Hypothalamus (tissue), 51 donors: ENCODE data around the gene TFCP2L1.
"Not testable (repeated sequence)": the region's sequence is repeated elsewhere in the genome, so short reads cannot be mapped to it uniquely, and the experiment has no call there.

Source experiments
- DNase-seq, 51 donors: peaks; one replicate each; lab custom pipeline; 2025; lab: John Stamatoyannopoulos, UW

TFCP2L1 gene

DNA sequence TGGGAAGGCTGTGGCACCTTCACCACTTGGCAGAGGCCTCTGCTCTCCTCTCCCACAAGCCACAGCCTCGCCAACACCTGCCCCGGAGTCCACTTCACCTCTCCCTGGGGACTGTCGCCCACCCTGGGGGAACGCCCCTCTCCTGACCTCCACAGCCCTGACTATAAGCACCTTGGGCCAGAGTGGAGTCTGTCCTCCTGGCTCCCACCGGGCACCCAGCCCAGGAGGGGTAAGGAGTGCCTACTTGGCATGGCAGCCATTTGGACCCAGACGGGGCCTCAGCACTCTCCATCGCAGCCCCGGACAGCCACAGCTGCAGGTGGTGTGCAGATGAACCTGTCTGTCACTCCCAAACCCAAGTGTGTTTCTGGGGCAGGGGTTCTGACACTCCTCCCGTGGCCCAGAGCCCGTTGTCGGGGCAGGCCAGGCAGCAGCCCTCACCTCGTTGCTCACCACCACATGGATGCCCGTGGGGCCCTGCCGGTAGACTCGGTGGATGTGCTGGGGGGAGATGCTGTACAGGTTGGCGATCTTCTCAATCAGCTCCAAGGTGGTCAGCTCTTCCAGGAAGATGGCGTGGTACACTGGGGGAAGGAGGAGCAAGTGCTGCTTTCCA lies 53.5 kb downstream of the TFCP2L1 start:
- no peak for DNase-seq

DNA sequence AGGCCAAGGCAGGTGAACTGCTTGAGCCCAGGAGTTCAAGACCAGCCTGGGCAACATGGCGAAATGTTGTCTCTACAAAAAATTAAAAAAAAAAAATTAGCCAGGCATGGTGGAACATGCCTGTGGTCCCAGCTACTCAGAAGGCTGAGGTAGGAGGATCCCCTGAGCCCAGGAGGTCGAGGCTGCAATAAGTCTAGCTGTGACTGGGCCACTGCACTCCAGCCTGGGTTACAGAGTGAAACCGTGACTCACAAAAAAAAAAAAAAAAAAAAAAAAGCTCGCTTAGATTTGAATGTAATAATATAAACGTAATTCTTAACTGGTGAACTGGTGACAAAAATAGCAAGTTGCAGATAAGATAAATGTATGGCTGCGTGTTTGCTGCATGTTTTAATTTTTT lies 56.5 kb downstream of the TFCP2L1 start:
- no peak for DNase-seq

DNA sequence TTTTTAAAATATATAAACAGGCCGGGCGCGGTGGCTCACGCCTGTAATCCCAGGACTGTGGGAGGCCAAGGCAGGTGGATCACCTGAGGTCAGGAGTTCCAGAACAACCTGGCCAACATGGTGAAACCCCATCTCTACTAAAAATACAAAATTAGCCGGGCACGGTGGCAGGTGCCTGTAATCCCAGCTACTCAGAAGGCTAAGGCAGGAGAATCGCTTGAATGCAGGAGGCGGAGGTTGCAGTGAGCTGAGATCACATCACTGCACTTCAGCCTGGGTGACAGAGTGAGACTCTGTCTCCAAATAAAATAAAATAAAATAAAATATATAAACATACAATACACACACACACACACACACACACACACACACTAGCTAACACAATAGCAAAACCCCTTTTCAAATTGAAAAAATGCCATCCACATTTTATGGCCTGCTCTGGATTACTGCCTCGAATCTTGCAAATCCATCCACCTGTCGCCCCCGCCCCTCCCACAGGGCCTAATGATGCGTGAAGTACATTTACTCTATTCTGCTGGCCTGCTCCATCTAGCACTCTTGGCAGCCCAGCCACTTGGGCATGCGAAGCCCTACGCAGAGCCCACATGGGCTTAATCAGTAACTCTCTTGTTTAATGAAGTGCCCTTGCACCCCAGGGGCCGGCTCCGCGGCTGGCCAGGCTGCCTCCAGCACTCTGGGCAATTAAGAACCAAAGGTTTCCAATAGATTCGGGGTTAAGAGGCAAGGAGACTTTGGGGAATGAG lies 57.4 kb downstream of the TFCP2L1 start:
- DNase-seq, result peak in 11 of 51 donors; percentile 5 to 47 (median 25)

DNA sequence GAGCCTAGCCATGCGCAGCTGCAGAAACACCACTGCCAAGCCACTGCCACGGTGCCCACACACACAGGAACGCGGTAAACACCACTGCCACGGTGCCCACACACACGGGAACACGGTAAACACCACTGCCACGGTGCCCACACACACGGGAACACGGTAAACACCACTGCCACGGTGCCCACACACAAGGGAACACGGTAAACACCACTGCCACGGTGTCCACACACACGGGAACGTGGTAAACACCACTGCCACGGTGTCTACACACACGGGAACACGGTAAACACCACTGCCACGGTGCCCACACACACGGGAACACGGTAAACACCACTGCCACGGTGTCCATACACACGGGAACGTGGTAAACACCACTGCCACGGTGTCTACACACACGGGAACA lies 59.3 kb downstream of the TFCP2L1 start:
- DNase-seq, result not testable (repeated sequence)

DNA sequence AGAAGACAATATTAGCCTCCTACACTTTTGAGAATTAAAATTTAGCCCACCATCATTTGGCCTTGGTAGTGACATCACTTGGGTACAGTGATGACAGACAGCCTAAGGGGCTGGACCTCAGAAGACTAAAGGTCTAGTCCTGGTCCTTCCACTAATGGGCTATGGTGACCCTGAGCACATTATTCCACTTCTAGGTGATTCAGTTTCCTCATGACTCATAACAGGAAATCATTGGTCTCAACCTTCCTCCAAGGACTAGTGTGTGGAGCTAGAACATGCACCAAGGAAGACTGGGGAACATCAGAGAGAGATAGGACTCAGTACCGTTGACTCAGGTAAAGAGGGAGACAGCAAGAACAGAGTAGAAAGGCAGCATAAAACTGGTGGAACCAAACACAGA lies 64.0 kb downstream of the TFCP2L1 start:
- no peak for DNase-seq

DNA sequence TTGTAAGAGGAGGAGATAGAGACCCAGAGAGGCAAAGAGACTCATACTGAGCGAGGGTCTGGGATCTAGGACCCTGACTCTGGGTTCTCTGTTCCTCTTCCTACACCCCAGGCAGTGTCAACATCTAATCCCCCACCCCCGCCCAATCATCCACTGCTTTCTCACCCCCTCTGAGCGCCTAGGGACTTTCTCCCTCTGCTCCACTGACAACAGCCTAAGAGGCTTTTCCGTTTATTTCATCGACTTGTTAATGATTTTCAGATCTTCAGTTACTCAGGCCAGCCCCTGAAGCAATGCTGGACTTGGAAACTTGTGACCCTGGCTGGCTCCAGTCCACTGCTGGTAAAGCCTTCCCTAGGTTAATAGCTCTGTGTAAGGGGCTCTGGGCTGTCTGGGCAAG lies 65.1 kb downstream of the TFCP2L1 start:
- DNase-seq, result no peak

DNA sequence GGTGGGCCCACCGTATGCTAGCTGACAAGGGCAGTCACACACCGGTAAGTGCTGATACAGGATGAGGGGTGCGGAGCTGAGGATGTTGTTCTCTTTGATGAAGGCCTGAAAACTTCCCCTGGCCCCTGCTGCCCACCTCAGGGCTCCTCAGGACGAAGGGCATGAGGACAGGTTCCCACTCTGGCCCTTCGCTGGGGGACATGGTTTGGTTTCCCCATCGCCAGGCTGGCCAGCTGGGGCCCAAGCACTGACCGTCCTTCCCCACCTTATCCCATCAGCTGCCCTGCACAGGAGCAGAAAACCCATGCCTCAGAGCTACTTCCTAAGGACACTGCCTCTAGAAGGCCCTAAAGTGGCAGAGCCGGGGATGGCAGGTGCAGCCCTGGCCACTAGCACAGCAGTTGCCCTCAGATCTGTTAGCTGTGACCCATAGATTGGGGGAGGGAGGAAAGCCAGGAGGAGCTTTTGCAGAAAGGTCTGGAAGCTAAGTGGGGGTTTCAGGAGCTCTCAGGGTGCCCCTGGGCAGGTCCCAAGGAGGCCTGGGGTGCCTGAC lies 66.5 kb downstream of the TFCP2L1 start:
- DNase-seq, result no peak

DNA sequence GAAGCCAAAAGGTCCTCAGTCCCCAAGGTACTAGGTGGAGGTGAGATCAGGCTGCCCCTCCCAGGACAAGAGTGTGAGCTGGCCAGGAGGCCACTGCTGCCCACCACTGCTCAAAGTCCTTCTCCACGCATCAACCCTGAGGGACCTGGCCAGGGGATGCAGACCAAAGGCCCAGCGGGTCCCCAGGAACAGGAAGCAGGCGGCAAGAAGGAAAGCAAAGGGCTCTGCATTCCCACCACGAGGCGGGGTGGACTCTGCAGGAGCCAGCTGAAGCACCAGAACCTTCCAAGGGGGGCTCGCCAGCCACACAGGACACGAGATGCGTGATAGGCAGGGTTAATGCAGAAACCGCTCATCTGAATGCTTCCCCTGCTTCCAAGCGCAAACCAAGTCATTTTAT lies 67.4 kb downstream of the TFCP2L1 start:
- DNase-seq, result no peak

DNA sequence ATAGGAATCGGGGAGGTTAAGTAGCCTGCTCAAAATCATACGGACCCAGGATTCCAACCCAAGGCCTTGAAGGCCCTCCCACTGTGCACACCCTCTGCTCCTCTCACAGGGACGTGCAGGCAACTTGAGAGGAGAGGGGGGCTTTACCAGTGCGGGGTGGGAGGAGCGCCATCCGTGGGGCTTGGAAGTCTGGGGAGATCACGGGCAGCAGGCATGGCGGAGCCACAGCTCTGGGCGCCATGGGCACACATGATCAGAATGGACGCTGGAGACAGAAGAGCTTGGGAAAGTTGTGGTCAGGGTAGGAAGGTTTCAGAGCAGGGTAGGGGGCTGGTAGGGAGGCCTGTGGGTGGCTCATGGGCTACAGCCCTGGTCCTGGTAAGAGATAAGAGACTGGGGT lies 70.7 kb downstream of the TFCP2L1 start:
- DNase-seq, result no peak

DNA sequence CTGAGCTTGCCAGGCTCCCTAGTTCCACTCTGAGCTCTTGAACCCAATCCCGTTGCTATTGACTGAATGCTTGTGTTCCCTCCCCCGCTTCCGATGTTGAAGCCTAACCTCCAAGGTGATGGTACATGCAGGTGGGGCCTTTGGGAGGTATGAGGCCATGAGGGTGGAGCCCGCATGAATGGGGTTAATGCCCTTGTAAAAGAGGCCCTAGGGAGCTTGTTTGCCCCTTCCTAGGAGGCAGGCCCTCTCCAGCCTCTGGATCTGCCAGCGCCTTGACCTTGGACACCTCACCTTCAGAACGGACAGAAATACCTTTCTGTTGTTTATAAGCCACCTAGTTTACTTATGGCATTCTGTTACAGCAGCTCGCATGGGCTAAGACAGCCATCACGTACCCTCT lies 71.6 kb downstream of the TFCP2L1 start:
- no peak for DNase-seq

DNA sequence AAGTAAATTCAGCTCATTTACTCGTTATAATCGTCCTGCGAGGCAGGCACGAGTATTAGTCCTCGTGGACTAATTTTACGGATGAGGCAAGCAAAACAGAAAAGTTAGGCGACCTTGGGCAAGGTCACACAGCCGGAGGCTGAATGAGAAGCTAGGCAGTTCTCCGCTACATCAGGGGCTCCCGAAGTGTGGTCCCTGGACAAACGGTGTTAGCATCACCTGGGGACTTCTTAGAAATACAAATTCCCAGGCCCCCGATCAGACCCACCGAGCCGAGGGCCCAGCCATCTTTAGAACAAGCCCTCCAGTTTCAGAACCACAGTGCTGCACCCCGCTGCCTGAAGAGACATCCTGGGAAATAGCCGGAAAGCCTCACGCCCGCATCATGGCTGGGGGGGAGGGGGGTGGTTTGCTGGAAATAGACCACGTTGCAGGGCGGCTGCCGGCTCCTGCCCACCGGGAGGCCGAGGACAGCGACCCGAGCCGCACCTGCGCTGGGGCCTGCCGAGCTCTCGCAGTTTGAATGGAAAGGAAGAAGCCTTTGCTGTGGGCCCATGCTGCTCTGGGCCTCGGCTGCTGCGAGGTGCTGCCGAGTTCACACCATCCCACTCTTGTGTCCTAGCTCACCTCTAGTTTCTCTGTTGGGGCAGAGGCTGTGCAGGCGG lies 72.2 kb downstream of the TFCP2L1 start:
- no peak for DNase-seq

DNA sequence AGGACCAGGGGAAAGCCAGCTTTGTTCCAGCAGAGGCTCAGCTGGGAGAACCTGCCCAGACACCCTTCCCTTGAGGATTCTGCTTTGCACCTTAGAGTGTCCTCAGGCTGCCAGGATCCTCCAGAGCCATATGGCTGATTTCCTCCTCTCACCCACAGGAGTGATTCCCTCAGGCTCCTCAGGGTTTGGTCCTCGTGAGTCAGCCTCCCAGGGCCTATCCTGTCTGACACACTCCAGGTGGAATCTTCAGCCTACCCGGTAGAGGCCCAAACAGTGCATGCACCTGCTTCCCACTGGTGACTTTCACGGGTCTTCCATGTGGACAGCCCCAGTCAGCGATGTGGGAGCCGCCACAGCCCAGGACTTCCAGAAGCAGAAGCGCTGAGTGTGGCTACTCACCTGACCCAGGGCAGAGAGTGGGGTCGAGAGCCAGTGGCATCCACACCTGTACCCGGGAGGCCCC lies 73.3 kb downstream of the TFCP2L1 start:
- no peak for DNase-seq

DNA sequence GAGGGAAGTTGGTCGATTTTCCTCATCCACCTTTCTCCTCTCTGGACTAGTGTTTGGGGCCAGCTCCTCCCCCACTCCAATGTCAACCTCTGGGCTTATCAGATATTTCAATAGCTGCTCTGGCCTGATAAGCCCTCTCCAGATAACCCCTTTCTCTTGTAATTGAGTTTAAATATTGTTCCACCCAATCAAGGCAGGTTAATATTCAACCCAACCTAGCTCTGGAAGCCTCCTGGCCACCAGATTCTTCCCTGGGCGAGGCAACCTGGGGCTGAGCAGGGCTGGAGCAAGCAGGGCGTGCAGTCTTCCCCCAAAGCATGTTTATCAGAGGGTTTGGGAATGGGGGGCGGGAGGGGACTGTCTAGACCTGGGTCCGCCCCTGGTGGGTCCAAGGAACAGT lies 73.8 kb downstream of the TFCP2L1 start:
- DNase-seq, result no peak

DNA sequence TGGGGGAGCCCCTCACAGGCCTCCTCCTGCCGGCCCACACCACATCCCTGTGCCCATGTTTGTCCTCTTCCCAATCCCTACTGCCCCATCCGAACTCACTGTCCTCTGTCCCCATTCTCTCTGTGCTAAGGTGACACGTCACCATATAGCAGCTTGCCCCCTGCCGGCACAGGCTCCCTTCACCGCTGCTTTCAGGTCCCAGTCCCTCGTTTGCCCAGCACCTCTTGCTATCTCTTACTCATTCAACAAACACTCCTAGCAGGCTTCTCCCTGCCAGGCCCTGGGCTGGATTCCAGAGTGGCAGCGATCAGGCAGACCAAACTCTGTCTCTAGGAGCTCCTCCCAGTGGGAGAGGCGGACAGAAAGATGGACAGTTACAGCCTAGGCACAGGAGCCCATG lies 74.3 kb downstream of the TFCP2L1 start:
- DNase-seq, result no peak

DNA sequence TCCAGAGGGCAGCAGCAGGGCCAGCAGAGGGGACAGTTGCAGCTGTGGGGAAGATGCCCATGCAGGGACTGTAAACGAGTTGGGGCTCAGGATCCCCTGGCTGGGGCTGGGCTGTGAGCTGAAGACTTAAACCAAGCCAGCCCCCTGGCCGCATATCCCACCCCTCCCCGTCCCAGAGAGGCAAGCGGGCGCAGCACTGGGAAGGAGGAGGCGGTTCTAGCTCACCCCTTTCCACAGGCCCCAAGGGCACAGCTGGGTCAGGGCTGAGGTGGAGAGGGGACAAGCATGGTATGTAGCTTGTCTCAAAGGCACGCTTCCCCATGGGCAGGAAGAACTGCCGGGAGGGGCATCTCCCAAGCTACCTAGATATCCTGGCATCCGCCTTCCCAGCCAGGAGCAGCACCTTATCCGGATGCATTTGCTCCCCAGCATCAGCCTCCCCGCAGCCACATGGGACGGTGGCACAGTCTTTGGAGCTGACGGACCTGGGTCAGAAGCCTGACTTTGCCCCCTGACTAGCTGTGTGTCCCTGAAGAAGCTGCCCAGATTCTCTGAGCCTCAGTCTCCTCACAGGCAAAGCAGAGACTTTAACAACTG lies 75.9 kb downstream of the TFCP2L1 start:
- no peak for DNase-seq

DNA sequence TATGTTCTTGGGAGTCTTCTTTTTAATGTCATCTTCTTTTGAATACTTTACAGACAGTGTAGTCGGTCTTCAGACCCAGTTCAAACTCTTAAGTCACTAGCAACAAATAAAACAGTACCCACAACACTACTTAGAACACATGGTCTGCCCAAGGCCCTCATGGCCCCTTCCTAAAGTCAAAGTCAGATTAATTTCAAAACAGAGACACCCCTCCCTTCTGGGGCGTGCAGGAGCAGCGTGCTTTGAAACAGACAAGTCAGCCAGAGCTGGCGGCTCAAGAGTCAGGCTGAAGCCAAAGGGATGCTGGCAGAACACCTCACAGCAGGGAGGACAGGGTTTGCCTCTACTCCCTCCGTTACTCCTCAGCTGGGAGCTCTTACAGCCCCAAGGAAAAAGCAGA lies 77.5 kb downstream of the TFCP2L1 start:
- DNase-seq, result no peak

DNA sequence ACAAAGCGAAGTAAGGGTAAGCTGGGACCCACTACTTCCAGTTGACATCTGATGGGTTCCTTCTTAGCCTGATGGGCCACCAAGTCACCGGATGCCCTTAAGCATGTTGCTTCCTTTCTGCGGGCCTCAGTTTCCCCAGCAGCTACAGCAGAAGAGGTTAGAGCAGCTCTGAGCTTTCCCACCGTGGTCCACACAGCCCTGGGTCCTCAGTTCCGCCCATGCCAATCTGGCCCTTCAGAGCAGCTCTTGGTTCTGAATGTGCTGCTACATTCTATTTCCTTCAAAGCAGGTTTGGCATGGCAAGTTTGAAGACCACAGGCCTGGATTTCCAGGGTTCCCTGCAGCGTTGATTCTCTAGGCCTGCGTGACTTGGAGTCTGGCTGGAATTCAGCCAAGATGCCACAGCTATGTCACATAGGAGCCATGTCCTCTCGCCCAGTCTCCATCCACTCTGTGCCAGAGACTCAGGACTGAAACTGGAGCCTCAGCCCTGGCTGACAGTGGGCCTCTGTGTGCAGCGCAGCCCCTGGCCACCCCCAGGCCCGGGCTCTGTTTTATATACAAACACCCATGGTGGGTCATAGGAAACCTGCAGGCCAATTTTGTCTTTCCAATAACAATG lies 79.6 kb downstream of the TFCP2L1 start:
- DNase-seq, result peak in 3 of 51 donors; percentile 10 to 20 (median 14)

DNA sequence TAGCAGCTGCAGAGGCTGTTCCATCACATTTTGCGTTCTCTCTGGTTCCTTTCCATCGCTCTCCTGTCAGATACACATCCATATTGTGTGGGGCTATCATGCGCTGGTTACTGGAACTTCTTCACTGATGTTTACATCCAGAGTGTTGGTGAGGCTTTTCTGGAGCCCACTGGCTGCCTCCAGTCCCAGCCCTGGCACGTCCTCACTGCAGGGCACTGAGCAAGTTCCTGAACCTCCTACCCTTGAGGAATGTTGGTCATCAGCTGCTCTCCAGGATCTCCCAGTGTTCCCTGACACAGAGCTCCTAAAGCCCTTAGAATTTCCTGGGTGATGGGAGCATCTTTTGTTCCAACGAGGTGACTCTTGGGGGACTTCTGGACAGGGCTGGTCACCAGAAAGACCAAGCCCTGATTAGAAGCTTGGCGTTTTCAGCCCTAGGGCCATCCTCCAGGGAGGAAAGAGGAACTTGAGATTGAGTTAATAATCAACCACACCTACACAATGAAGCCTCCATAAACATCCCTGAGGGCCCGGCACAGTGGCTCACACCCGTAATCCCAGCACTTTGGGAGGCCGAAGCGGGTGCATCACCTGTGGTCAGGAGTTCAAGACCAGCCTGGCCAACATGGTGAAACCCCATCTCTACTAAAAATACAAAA lies 81.3 kb downstream of the TFCP2L1 start:
- no peak for DNase-seq

DNA sequence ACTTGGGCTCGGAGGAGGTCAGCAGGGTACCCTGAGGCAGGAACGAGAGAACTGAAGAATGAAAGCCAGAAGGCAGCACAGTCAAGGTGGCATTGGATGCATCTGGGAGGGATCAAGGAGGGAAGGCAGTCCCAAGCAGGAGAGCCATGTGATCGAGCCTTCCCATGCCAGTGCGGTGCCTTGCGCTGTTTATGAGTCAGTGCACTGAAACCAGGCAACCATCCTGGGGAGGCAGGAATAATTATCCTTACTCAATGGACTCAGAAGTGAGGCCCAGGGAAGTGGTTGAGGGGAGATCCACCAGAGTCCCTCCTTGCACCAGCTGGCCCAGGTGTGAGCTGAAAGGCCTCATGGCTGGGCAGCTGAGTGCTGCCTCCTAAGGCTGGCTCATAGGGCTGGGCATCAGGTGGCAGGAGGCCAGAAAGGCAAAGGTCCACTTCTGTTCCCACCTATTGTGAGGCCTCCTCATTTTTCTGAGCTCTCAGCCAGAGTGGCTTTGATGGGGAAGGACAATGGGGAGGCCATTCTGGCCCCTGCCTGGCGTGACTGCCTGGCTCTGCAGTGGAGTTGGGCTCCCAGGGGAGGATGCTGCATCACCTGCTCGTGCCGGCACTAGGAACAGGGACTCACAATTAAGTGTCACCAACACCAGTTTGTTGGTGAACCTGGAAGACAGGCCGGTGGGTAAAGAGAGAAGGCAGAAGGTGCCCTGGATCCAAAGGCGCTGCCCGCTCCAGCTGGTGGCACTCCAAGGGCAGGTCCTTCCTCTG lies 82.3 kb downstream of the TFCP2L1 start:
- no peak for DNase-seq
